OCI-LY7 (cell line): Measurements from ENCODE around the gene SCARB1. TPM values are rescaled to one million over a fixed set of nuclear protein-coding genes. Genes with fewer than 3 reads are reported as not detected.

Source experiments
- BruUV-seq: library from RNA; stranded (reverse); fragments of 400-500 nt; replicated peaks from 2 replicates; lab custom pipeline; 2021; lab: Mats Ljungman, UMichigan
- CTCF ChIA-PET: fragments of 300-600 bp; sonication (Branson Sonifier 250); formaldehyde crosslinking; loops from one replicate; lab custom pipeline; 2022; ENCODE audit warnings: antibody characterized with exemption; ENCODE audit not compliant: unreplicated experiment; lab: Charles Lee
- POLR2A ChIA-PET: fragments of 300-600 bp; sonication (Branson Sonifier 250); formaldehyde crosslinking; loops from one replicate; lab custom pipeline; 2022; ENCODE audit warnings: antibody characterized with exemption; lab: Charles Lee
- DNase-seq: peaks from one replicate; pipeline ENCODE4 v3.0.0-alpha.2; 2015; ENCODE audit warnings: low spot score
- H2AFZ ChIP-seq: fragments of 200-600 bp; sonication (generic), shearing (Covaris generic); 2 replicates; pipeline ENCODE4 v1.6.1; 2014; ENCODE audit warnings: mild to moderate bottlenecking, antibody characterized with exemption, low read length, moderate library complexity
- H3K27ac ChIP-seq: fragments of 200-600 bp; sonication (generic); 2 replicates; pipeline ENCODE4 v1.5.1; 2014; ENCODE audit warnings: mixed run types, low read depth, mild to moderate bottlenecking, moderate library complexity, low read length, inconsistent platforms; ENCODE audit not compliant: poor library complexity, severe bottlenecking
- H3K36me3 ChIP-seq: fragments of 200-600 bp; sonication (generic); 2 replicates; pipeline ENCODE4 v1.6.1; 2014; ENCODE audit warnings: mild to moderate bottlenecking, antibody characterized with exemption, low read length, moderate library complexity, mixed read lengths; ENCODE audit not compliant: insufficient read depth
- H3K4me1 ChIP-seq: fragments of 200-600 bp; sonication (generic); 2 replicates; pipeline ENCODE4 v1.5.1; 2014; ENCODE audit warnings: mild to moderate bottlenecking, low read length; ENCODE audit not compliant: insufficient read depth, poor library complexity, severe bottlenecking
- H3K4me2 ChIP-seq: fragments of 200-600 bp; sonication (generic); 2 replicates; pipeline ENCODE4 v1.6.1; 2014; ENCODE audit warnings: mild to moderate bottlenecking, low read length
- H3K4me3 ChIP-seq: fragments of 200-600 bp; sonication (generic); 2 replicates; pipeline ENCODE4 v1.5.1; 2014; ENCODE audit warnings: mild to moderate bottlenecking, low read depth, low read length; ENCODE audit not compliant: poor library complexity, severe bottlenecking
- H3K79me2 ChIP-seq: fragments of 200-600 bp; sonication (generic); 2 replicates; pipeline ENCODE4 v1.6.1; 2016; ENCODE audit warnings: low read depth, mild to moderate bottlenecking, low read length, moderate library complexity, mixed read lengths; ENCODE audit not compliant: insufficient read depth
- H3K9me2 ChIP-seq: fragments of 200-600 bp; sonication (generic); 2 replicates; pipeline ENCODE4 v1.6.1; 2016; ENCODE audit warnings: mild to moderate bottlenecking, low read length, mixed read lengths; ENCODE audit not compliant: insufficient read depth
- H3K9me3 ChIP-seq: fragments of 200-600 bp; sonication (generic); 2 replicates; pipeline ENCODE4 v1.6.1; 2014; ENCODE audit warnings: mild to moderate bottlenecking, mixed run types, low read length, mixed read lengths
- H4K20me1 ChIP-seq: fragments of 200-600 bp; sonication (generic); 2 replicates; pipeline ENCODE4 v1.6.1; 2014; ENCODE audit warnings: mild to moderate bottlenecking, antibody characterized with exemption, low read length, moderate library complexity, mixed read lengths; ENCODE audit not compliant: insufficient read depth
- EZH2phosphoT487 ChIP-seq: fragments of 200-600 bp; sonication (generic); IDR thresholded peaks from 2 replicates; pipeline ENCODE4 v1.6.1; 2018; ENCODE audit warnings: low read depth, borderline replicate concordance, mild to moderate bottlenecking, mixed run types, antibody characterized with exemption, low read length, moderate library complexity, mixed read lengths
- intact Hi-C: fragments of 100-400 bp; cut with micrococcal nuclease; formaldehyde crosslinking; loops from one replicate; pipeline ENCODE4 v1.10.0; 2022; ENCODE audit not compliant: unreplicated experiment
- total RNA-seq, 2 experiments: library from RNA; depleted of rRNA in 1 of 2; stranded (reverse); fragments of >200 nt in 1 of 2; shearing (Covaris generic) in 1 of 2; gene quantifications; 2 replicates each; pipeline ENCODE4 v1.2.3, GENCODE V29; 2014 to 2022
- TF ChIP-seq, protein P1 (sequence below): fragments of 200-600 bp; sonication (generic); conservative IDR thresholded peaks from 2 replicates; pipeline ENCODE4 v1.5.1; 2014; ENCODE audit warnings: mild to moderate bottlenecking, antibody characterized with exemption, low read length, moderate library complexity, mixed read lengths

Gene SCARB1
- total RNA-seq, 2 experiments from 2014 or later, result 42.9 to 112 TPM

DNA sequence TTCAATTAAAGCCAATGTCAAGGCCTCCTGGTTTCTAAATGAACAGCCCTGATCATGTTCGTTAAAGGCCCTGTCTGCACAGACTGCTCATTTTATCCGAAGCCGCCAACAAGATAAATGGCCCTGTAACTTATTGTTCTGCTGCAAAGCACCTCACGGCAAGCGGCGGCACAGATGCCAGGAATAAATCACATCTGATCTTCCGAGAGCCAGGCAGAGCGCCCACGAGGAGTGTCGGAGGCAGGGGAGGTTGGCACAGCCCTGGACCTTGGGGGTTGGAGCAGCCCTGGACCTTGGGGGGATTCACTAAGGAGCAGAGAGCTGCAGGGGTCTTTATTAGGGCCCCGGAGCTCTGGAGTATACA, 110.5 kb downstream of the SCARB1 start:
- no peak for DNase-seq
- Histone ChIP-seq H3K36me3 (no peaks in the 10 kb centered on the region), H2AFZ (no peak overlapping the region), H3K4me2 (no peak overlapping the region), H3K27ac (no peak overlapping the region), H3K4me1 (no peaks in the 10 kb centered on the region), H4K20me1 (no peaks in the 10 kb centered on the region), H3K79me2 (no peaks in the 10 kb centered on the region), H3K9me2 (no peaks in the 10 kb centered on the region), H3K9me3 (no peaks in the 10 kb centered on the region), H3K4me3 (no peak overlapping the region)
- ChIA-PET POLR2A (no interaction called here), CTCF (no interaction called here)
- TF ChIP-seq, protein P1, sequence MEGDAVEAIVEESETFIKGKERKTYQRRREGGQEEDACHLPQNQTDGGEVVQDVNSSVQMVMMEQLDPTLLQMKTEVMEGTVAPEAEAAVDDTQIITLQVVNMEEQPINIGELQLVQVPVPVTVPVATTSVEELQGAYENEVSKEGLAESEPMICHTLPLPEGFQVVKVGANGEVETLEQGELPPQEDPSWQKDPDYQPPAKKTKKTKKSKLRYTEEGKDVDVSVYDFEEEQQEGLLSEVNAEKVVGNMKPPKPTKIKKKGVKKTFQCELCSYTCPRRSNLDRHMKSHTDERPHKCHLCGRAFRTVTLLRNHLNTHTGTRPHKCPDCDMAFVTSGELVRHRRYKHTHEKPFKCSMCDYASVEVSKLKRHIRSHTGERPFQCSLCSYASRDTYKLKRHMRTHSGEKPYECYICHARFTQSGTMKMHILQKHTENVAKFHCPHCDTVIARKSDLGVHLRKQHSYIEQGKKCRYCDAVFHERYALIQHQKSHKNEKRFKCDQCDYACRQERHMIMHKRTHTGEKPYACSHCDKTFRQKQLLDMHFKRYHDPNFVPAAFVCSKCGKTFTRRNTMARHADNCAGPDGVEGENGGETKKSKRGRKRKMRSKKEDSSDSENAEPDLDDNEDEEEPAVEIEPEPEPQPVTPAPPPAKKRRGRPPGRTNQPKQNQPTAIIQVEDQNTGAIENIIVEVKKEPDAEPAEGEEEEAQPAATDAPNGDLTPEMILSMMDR, result no peak
- TF ChIP-seq EZH2phosphoT487, result no peak
- intact Hi-C loops, result loop anchor here (5.0 kb wide), 1 partner anchor 716 kb away; no protein-coding TSS in a partner anchor
- no TSS peak for BruUV-seq

DNA sequence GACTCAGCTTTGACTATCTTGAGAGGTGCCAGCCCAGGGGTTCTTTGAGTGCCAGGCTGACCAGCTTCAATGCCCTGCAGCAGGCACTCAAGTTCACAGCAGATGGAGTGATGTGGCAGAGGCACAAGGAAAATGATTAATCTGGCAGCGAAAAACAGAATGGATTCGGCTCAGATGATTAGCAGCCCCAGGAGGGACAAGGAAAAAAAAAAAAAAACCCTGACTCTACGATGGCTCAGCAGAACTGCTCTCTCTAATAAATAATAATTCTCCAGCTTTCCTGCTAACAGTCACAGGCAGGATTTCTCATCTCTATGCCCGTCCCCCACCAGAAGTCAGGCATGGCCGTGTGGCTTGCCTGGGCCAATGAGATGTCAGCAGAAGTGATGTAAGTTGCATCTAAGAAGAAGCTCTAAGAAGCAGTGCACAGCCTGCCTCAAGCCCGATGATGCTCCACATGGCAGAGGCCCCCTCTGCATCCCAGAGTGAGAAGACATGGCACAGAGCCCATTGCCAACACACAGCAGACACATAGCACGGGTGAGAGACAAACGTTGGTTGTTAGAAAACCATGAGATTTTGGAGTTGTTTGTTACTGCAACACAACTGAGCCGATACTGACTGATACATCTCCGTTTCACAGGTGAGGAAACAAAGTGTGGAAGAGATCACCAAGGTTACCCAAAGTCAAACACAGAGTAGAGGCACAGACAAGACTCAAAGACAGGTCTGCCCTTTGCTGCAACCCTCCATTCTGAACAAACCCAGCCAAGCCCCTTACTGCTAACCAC, 111.0 kb downstream of the SCARB1 start:
- no TSS peak for BruUV-seq
- H3K36me3 ChIP-seq, result no peaks in the 10 kb centered on the region
- H3K4me3 ChIP-seq, result no peak overlapping the region
- H3K27ac ChIP-seq, result no peak overlapping the region
- ChIA-PET CTCF (interaction anchor here (0.5 to 0.6 kb wide), 2 partner anchors 18 to 993 kb away, joined by 3 read pairs; no protein-coding TSS in a partner anchor), POLR2A (no interaction called here)
- H3K9me2 ChIP-seq, result no peaks in the 10 kb centered on the region
- H3K4me1 ChIP-seq, result no peaks in the 10 kb centered on the region
- intact Hi-C loops, result loop anchor here (5.0 kb wide), 1 partner anchor 715 kb away; no protein-coding TSS in a partner anchor
- H2AFZ ChIP-seq, result no peak overlapping the region
- H4K20me1 ChIP-seq, result no peaks in the 10 kb centered on the region
- TF ChIP-seq EZH2phosphoT487, result no peak
- TF ChIP-seq, protein P1, result no peak
- no peak for DNase-seq
- no peaks in the 10 kb centered on the region for H3K9me3 ChIP-seq
- no peak overlapping the region for H3K4me2 ChIP-seq
- no peaks in the 10 kb centered on the region for H3K79me2 ChIP-seq
